Measurements from ENCODE around the gene IFNL2.

DNA sequence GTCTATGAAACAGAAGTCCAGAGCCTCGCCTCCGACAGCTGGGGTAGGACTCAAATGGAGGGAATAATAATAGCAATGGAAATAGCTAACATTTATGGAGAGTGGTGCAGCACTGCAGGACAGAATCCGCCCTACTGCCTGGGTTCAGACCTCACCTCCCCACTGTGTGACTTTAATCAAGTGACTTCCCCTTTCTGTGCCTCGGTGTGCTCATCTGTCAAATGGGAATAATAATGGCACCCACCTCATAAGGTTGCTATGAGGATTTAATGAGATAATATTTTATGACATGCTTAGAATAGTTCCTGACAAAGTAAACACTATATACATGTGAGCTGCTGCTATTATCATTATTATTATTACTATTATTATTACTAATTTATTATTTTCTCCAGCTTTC, 49.3 kb downstream of the IFNL2 start:
- TF ChIP-seq CTCF (IDR thresholded peaks at IDR 0.05 in 4 of 5, conservative IDR thresholded peaks at IDR 0.05 in 1 of 5) (no peak), POLR2A (IDR thresholded peaks at IDR 0.05) (no peak)
